PFSK-1 (cell line): ENCODE measurements around the gene TULP4.

ENCODE experiments used
- FOXP2 ChIP-seq: optimal IDR thresholded peaks from 2 replicates; pipeline ENCODE3; 2011; ENCODE audit warnings: borderline replicate concordance, control low read depth, inconsistent platforms; ENCODE audit not compliant: insufficient read depth; ENCODE audit errors: extremely low read length, extremely low read depth
- POLR2AphosphoS5 ChIP-seq: IDR thresholded peaks from 2 replicates; pipeline ENCODE4 v1.6.1; 2012; ENCODE audit warnings: low read depth, mild to moderate bottlenecking, control low read depth, low read length, moderate library complexity
- REST ChIP-seq, 2 experiments: IDR thresholded peaks; 2 replicates each; pipeline versions ENCODE4 v1.6.1 to v1.8.0; 2011 to 2012; ENCODE audit warnings: low read depth in 2 of 2, low read length in 2 of 2, control low read depth in 1 of 2, inconsistent platforms in 1 of 2, mild to moderate bottlenecking in 1 of 2, moderate library complexity in 1 of 2; ENCODE audit not compliant: insufficient read depth in 1 of 2
- SIN3A ChIP-seq: IDR thresholded peaks from 2 replicates; pipeline ENCODE4 v1.6.1; 2012; ENCODE audit warnings: mild to moderate bottlenecking, low read length, moderate library complexity, borderline replicate concordance; ENCODE audit not compliant: insufficient read depth
- TAF1 ChIP-seq: IDR thresholded peaks from 2 replicates; pipeline ENCODE4 v1.6.1; 2012; ENCODE audit warnings: low read length, control low read depth, borderline replicate concordance; ENCODE audit not compliant: insufficient read depth

Gene TULP4

DNA sequence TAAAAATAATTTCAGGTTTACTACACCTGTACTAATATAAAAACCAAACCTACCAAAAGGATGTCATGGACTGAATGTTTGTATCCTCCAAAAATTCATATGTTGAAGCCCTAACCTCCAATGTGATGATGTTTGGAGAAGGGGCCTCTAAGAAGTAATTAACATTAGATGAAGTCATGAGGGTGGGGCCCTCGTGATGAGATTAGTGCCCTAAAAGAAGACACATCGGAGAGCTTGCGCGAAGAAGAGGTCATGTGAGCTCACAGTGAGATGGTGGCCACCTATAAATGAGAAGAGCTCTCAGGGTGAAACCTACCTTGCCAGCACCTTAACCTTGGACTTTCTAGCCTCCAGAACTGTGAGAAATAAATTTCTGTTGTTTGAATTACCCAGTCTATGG lies 20.8 kb downstream of the TULP4 start:
- no peak for TF ChIP-seq POLR2AphosphoS5
- TF ChIP-seq SIN3A: no peak
- no peak for TF ChIP-seq TAF1
- TF ChIP-seq FOXP2: no peak
- no peak for TF ChIP-seq REST (IDR thresholded peaks at IDR 0.05; ENCODE audit: insufficient read depth in 1 of 2, low read depth in 2 of 2, low read length in 2 of 2)

DNA sequence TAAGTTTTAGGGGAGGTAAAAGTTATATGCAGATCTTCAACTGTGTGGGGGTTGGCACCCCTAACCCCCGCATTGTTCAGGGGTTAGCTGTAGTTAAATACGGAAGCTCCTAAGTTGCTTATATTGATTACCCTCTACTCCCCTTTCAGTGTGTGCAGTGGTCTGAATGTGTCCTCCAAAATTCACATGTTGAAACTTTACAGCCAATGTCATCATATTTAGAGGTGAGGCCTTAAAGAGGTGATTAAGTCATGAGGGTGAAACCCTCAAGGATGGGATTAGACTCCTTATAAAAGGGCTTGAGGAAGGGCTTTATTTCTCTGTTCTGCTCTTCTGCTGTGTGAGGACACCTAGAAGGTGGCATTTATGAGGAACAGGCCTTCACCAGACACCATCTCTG lies 22.3 kb downstream of the TULP4 start:
- TF ChIP-seq SIN3A (no peak), POLR2AphosphoS5 (no peak), REST (IDR thresholded peaks at IDR 0.05; ENCODE audit: insufficient read depth in 1 of 2, low read depth in 2 of 2, low read length in 2 of 2) (no peak), TAF1 (no peak), FOXP2 (no peak)

GRCh38 chr6:158337332-158337731 lies 25.1 kb downstream of the TULP4 start:
- TF ChIP-seq REST (IDR thresholded peaks at IDR 0.05; ENCODE audit: insufficient read depth in 1 of 2, low read depth in 2 of 2, low read length in 2 of 2): no peak
- no peak for TF ChIP-seq POLR2AphosphoS5
- no peak for TF ChIP-seq SIN3A

DNA sequence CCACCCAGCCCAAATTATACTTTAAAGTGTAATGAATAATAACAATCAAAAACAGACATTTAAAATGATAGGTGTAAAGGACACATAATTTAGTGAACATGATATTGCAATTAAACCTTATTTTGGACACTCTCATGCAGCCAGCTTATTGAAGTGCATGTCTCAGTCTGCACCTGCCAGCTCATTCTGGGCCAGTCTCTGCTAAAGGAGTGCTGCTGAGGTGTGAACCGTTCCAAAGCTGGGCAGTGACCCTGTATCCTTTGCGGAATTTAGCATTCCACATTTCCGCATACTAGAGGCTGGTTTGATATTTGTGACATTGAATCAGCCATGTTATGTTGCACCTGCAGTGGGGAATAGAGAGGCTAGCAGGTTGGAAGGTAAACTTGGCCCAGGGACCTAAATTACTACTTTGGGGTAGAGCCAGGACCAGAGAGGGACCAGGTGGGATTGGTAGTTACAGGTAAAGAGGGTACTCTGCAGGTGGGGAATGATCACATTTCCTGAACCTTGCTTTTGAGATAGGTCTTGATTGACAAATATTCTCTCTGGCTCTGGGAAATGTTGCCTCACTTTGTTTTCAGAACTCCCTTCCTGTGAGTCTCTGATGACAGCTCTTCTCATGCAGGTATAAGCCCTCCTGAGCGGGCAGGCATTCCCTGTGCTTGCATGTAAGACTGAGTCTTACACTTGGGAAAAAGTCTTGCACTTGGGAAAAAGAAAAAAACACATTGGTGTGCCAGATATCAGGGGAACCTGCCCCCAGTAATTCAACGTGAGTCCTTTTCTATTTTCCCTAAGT lies 26.2 kb downstream of the TULP4 start:
- no peak for TF ChIP-seq REST (IDR thresholded peaks at IDR 0.05; ENCODE audit: insufficient read depth in 1 of 2, low read depth in 2 of 2, low read length in 2 of 2)
- TF ChIP-seq TAF1: no peak
- TF ChIP-seq POLR2AphosphoS5: no peak
- no peak for TF ChIP-seq SIN3A
- TF ChIP-seq FOXP2: no peak

- no peak for TF ChIP-seq SIN3A
- TF ChIP-seq TAF1: no peak
- TF ChIP-seq POLR2AphosphoS5: no peak
- TF ChIP-seq REST (IDR thresholded peaks at IDR 0.05; ENCODE audit: insufficient read depth in 1 of 2, low read depth in 2 of 2, low read length in 2 of 2): no peak
- TF ChIP-seq FOXP2: no peak
These were observed 28.0 kb downstream of the TULP4 start for GRCh38 chr6:158340252-158340651.
